ENCODE measurements around the gene DOCK8.

DNA sequence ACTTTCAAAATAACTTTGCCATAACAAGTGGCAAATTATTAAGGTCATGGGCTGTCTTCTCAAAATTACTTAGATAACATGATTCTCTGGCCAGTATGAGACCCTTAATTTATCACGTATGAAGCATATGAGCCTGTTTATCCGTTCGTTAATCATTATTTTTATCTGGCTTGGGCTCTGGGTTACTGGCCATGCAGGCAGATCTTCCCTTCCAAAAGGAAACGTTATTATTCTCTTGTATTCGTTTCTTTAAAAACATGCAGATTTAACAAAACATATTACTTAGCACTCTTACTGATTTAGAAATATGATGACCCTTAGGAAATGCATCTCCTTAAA lies 148.6 kb downstream of the DOCK8 start:
- TF ChIP-seq, protein P1, sequence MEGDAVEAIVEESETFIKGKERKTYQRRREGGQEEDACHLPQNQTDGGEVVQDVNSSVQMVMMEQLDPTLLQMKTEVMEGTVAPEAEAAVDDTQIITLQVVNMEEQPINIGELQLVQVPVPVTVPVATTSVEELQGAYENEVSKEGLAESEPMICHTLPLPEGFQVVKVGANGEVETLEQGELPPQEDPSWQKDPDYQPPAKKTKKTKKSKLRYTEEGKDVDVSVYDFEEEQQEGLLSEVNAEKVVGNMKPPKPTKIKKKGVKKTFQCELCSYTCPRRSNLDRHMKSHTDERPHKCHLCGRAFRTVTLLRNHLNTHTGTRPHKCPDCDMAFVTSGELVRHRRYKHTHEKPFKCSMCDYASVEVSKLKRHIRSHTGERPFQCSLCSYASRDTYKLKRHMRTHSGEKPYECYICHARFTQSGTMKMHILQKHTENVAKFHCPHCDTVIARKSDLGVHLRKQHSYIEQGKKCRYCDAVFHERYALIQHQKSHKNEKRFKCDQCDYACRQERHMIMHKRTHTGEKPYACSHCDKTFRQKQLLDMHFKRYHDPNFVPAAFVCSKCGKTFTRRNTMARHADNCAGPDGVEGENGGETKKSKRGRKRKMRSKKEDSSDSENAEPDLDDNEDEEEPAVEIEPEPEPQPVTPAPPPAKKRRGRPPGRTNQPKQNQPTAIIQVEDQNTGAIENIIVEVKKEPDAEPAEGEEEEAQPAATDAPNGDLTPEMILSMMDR (IDR thresholded peaks at IDR 0.05): no peak
- TF ChIP-seq POLR2AphosphoS5 (IDR thresholded peaks at IDR 0.05) (no peak), POLR2A (IDR thresholded peaks at IDR 0.05) (no peak)
